GM12872 (cell line): Measurements from ENCODE around the gene STMN3.

ENCODE experiments used
- CTCF ChIP-seq: IDR thresholded peaks from 3 replicates; pipeline ENCODE4 v1.5.1; 2011; ENCODE audit warnings: low read depth, mild to moderate bottlenecking, low read length, moderate library complexity; ENCODE audit not compliant: insufficient read depth

The STMN3 gene

GRCh38 chr20:63590218-63591146 is 62.7 kb downstream of the STMN3 start:
- no peak for TF ChIP-seq CTCF
